ENCODE results near the gene P3H1. TPM values are rescaled to one million over a fixed set of nuclear protein-coding genes. Genes with fewer than 3 reads are reported as not detected.
"Not testable (repeated sequence)": the region's sequence is repeated elsewhere in the genome, so short reads cannot be mapped to it uniquely, and the experiment has no call there.

The P3H1 gene
- total RNA-seq, 4 donors from 2014 or later: 20.4 to 44.1 (median 29.4) TPM

GRCh38 chr1:42713293-42713692 is 53.5 kb downstream of the P3H1 start:
- no peak for DNase-seq (ENCODE audit: low spot score)
- ATAC-seq (ENCODE audit: low FRiP score): no peak
- TF ChIP-seq, protein P1, sequence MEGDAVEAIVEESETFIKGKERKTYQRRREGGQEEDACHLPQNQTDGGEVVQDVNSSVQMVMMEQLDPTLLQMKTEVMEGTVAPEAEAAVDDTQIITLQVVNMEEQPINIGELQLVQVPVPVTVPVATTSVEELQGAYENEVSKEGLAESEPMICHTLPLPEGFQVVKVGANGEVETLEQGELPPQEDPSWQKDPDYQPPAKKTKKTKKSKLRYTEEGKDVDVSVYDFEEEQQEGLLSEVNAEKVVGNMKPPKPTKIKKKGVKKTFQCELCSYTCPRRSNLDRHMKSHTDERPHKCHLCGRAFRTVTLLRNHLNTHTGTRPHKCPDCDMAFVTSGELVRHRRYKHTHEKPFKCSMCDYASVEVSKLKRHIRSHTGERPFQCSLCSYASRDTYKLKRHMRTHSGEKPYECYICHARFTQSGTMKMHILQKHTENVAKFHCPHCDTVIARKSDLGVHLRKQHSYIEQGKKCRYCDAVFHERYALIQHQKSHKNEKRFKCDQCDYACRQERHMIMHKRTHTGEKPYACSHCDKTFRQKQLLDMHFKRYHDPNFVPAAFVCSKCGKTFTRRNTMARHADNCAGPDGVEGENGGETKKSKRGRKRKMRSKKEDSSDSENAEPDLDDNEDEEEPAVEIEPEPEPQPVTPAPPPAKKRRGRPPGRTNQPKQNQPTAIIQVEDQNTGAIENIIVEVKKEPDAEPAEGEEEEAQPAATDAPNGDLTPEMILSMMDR (IDR thresholded peaks at IDR 0.05): no peak

DNA sequence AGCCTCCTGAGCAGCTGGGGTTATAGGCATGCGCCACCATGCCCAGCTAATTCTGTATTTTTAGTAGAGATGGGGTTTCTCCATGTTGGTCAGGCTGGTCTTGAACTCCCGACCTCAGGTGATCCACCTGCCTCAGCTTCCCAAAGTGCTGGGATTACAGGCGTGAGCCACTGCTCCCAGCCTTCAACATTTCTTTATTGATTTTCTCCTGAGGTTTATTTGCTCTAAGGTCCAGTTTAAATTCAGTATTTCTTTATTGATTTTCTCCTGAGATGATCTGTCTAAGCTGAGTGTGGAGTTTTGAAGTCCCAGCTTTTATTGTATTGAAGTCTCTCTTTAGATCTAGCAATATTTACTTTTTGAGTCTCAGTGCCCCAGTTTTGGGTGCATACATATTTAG is 54.0 kb downstream of the P3H1 start:
- not testable (repeated sequence) for ATAC-seq (ENCODE audit: low FRiP score); DNase-seq (ENCODE audit: low spot score)

GRCh38 chr1:42703888-42704464 is 62.9 kb downstream of the P3H1 start:
- TF ChIP-seq, protein P1 (IDR thresholded peaks at IDR 0.05): no peak
- ATAC-seq (ENCODE audit: low FRiP score) (no peak), DNase-seq (ENCODE audit: low spot score) (no peak)

GRCh38 chr1:42700006-42700405 is 66.8 kb downstream of the P3H1 start:
- ATAC-seq (ENCODE audit: low FRiP score): no peak
- TF ChIP-seq, protein P1 (IDR thresholded peaks at IDR 0.05): no peak
- DNase-seq (ENCODE audit: low spot score): no peak

GRCh38 chr1:42698081-42698813 is 68.6 kb downstream of the P3H1 start:
- no peak for ATAC-seq (ENCODE audit: low FRiP score)

More at GRCh38 chr1:42698081-42698813, 68.6 kb downstream of the P3H1 start:
- DNase-seq (ENCODE audit: low spot score): no peak
- TF ChIP-seq, protein P1 (IDR thresholded peaks at IDR 0.05): no peak

Other genes starting within 250 kb of the P3H1 start
- 10 to 100 TPM; 14.9 to 29.3 (median 20.8) TPM for gene PPIH, start 108.6 kb downstream of the P3H1 start, total RNA-seq
- 100 to 1,000 TPM; 509 to 860 (median 681) TPM for gene YBX1, start 84.6 kb downstream of the P3H1 start, total RNA-seq
- gene CLDN19, start 26.8 kb downstream of the P3H1 start, total RNA-seq: not detected
- 1 to 10 TPM; 2.4 to 4.3 (median 3.1) TPM for gene C1orf50, start 221 bp upstream of the P3H1 start, total RNA-seq
- under 1 TPM in 1 of 4 donors, not detected in 3; 0.46 TPM for gene TMEM269, start 18.0 kb upstream of the P3H1 start, total RNA-seq
- gene ERMAP, start 50.1 kb upstream of the P3H1 start, total RNA-seq: 10 to 100 TPM in 3 of 4 donors, 1 to 10 TPM in 1; 5.8 to 13.2 (median 12.6) TPM
- gene SVBP, start 50.4 kb upstream of the P3H1 start, total RNA-seq: 10 to 100 TPM; 12.1 to 40.7 (median 22.5) TPM
- 10 to 100 TPM in 1 of 4 donors, 1 to 10 TPM in 3; 6.2 to 11.2 (median 8.8) TPM for gene ZNF691, start 79.6 kb upstream of the P3H1 start, total RNA-seq
- gene SLC2A1, start 191.8 kb upstream of the P3H1 start, total RNA-seq: 10 to 100 TPM; 13.4 to 71.5 (median 48.0) TPM